Measurements from ENCODE around the gene NRXN3.

The NRXN3 gene

GRCh38 chr14:78316052-78316451, 145.9 kb downstream of the NRXN3 start:
- TF ChIP-seq, protein P1, sequence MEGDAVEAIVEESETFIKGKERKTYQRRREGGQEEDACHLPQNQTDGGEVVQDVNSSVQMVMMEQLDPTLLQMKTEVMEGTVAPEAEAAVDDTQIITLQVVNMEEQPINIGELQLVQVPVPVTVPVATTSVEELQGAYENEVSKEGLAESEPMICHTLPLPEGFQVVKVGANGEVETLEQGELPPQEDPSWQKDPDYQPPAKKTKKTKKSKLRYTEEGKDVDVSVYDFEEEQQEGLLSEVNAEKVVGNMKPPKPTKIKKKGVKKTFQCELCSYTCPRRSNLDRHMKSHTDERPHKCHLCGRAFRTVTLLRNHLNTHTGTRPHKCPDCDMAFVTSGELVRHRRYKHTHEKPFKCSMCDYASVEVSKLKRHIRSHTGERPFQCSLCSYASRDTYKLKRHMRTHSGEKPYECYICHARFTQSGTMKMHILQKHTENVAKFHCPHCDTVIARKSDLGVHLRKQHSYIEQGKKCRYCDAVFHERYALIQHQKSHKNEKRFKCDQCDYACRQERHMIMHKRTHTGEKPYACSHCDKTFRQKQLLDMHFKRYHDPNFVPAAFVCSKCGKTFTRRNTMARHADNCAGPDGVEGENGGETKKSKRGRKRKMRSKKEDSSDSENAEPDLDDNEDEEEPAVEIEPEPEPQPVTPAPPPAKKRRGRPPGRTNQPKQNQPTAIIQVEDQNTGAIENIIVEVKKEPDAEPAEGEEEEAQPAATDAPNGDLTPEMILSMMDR (IDR thresholded peaks at IDR 0.05; ENCODE audit: borderline replicate concordance, control extremely low read depth, extremely low read depth, insufficient read depth, missing control alignments), result no peak
- no peak for DNase-seq (ENCODE audit: low spot score)
- in situ Hi-C loops (cut with MboI; ENCODE audit: low sequenced_read_pairs, unreplicated experiment), result no loop called here

DNA sequence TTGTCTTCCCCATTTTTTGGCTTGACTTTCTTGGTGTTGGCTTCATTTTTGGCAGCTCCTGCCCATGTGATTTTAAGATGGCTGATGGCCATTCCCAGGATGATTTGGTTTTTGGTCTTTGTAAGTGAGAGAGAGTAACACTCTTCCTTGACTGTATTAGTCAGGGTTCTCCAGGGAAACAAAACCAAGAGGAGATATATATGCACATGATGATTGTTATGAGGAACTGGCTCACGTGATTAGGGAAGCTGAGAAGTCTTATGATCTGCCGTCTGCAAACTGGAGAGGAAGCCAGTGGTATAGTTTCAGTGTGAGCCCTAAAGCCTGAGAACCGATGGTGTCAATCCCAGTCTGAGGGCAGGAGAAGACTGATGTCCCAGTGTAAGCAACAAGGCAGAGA, 146.6 kb downstream of the NRXN3 start:
- no peak for DNase-seq (ENCODE audit: low spot score)
- in situ Hi-C loops (cut with MboI; ENCODE audit: low sequenced_read_pairs, unreplicated experiment), result no loop called here
- TF ChIP-seq, protein P1 (IDR thresholded peaks at IDR 0.05; ENCODE audit: borderline replicate concordance, control extremely low read depth, extremely low read depth, insufficient read depth, missing control alignments), result no peak

GRCh38 chr14:78319406-78319805, 149.2 kb downstream of the NRXN3 start:
- in situ Hi-C loops (cut with MboI; ENCODE audit: low sequenced_read_pairs, unreplicated experiment), result no loop called here
- TF ChIP-seq, protein P1 (IDR thresholded peaks at IDR 0.05; ENCODE audit: borderline replicate concordance, control extremely low read depth, extremely low read depth, insufficient read depth, missing control alignments), result no peak
- no peak for DNase-seq (ENCODE audit: low spot score)

- DNase-seq (ENCODE audit: low spot score), result no peak
- in situ Hi-C loops (cut with MboI; ENCODE audit: low sequenced_read_pairs, unreplicated experiment), result no loop called here
- TF ChIP-seq, protein P1 (IDR thresholded peaks at IDR 0.05; ENCODE audit: borderline replicate concordance, control extremely low read depth, extremely low read depth, insufficient read depth, missing control alignments), result no peak
Measured at GRCh38 chr14:78319887-78320635, 149.9 kb downstream of the NRXN3 start.

DNA sequence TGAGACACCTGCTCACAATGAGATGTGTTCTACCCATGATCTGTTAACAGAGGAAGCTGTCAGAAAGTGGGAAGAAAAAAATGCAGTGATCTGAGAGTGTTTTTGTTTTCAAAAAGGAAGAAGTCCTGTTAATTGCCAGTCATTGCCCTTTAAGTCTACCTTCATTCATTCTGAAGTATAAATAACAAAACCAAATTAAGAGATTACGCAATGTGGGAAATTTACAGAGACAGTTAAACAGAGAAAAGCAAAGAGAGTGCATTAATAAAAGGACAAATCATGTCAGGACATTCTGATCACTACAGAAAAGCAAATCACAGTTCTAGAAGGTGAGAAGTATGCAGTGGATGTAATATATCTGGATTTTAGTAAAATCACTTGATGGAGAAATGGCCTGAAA, 154.2 kb downstream of the NRXN3 start:
- no peak for DNase-seq (ENCODE audit: low spot score)
- in situ Hi-C loops (cut with MboI; ENCODE audit: low sequenced_read_pairs, unreplicated experiment), result no loop called here
- TF ChIP-seq, protein P1 (IDR thresholded peaks at IDR 0.05; ENCODE audit: borderline replicate concordance, control extremely low read depth, extremely low read depth, insufficient read depth, missing control alignments), result no peak

GRCh38 chr14:78325911-78326310, 155.7 kb downstream of the NRXN3 start:
- TF ChIP-seq, protein P1 (IDR thresholded peaks at IDR 0.05; ENCODE audit: borderline replicate concordance, control extremely low read depth, extremely low read depth, insufficient read depth, missing control alignments), result no peak
- in situ Hi-C loops (cut with MboI; ENCODE audit: low sequenced_read_pairs, unreplicated experiment), result no loop called here
- DNase-seq (ENCODE audit: low spot score), result no peak
